Head of caudate nucleus (tissue), 42 donors: ENCODE measurements around the gene KRTAP10-10.
"Not testable (repeated sequence)": the region's sequence is repeated elsewhere in the genome, so short reads cannot be mapped to it uniquely, and the experiment has no call there.

Source experiments
- DNase-seq, 42 donors: peaks; one replicate each; pipeline versions ENCODE4 v3.0.0 to v3.0.0-alpha.2; 2020 to 2021; ENCODE audit warnings: mixed read lengths in 7 of 42
- intact Hi-C: fragments of 100-400 bp; cut with DNase I; formaldehyde crosslinking; loops from one replicate; pipeline ENCODE4 v1.15.0; 2022

Gene KRTAP10-10

GRCh38 chr21:44644878-44645277, 7.7 kb downstream of the KRTAP10-10 start:
- no peak for DNase-seq
- intact Hi-C loops = no loop called here

- not testable (repeated sequence) for DNase-seq
These were observed 9.4 kb downstream of the KRTAP10-10 start, which contains the start of gene KRTAP10-11 for GRCh38 chr21:44646366-44647221. Gene KRTAP10-11, plus strand, starts transcription at chr21:44646414. Its CDS starts 45 bp downstream, at chr21:44646459.

GRCh38 chr21:44647222-44647552, 10.0 kb downstream of the KRTAP10-10 start:
- no peak for DNase-seq
- intact Hi-C loops = no loop called here

More at GRCh38 chr21:44646366-44647221, 9.4 kb downstream of the KRTAP10-10 start, which contains the start of gene KRTAP10-11:
- intact Hi-C loops = not testable (repeated sequence)

- no peak for DNase-seq
- intact Hi-C loops = no loop called here
These were observed 11.6 kb downstream of the KRTAP10-10 start for GRCh38 chr21:44648557-44649311.

- DNase-seq = no peak
- intact Hi-C loops = no loop called here
These were observed 12.5 kb downstream of the KRTAP10-10 start for GRCh38 chr21:44649521-44650100.

- intact Hi-C loops = no loop called here
- DNase-seq = no peak
These were observed 13.3 kb downstream of the KRTAP10-10 start for GRCh38 chr21:44650265-44650972.

GRCh38 chr21:44650973-44651675, 14.0 kb downstream of the KRTAP10-10 start:
- no peak for DNase-seq
- intact Hi-C loops = no loop called here

GRCh38 chr21:44653123-44653522, 16.0 kb downstream of the KRTAP10-10 start:
- DNase-seq = no peak
- intact Hi-C loops = no loop called here

GRCh38 chr21:44653656-44654575, 16.8 kb downstream of the KRTAP10-10 start:
- intact Hi-C loops = no loop called here
- no peak for DNase-seq

- intact Hi-C loops = no loop called here
- DNase-seq = no peak
These were observed 17.5 kb downstream of the KRTAP10-10 start, which contains the start of gene KRTAP12-4 for GRCh38 chr21:44654576-44655175. Gene KRTAP12-4, minus strand, starts transcription at chr21:44654659. Its CDS starts 45 bp downstream, at chr21:44654614.

GRCh38 chr21:44656868-44657267, 19.7 kb downstream of the KRTAP10-10 start:
- DNase-seq = no peak
- intact Hi-C loops = no loop called here

GRCh38 chr21:44657635-44658540, 20.7 kb downstream of the KRTAP10-10 start, which contains the start of gene KRTAP12-3:
Gene KRTAP12-3, plus strand, starts transcription at chr21:44657932. Its CDS starts 48 bp downstream, at chr21:44657980.
- DNase-seq = no peak
- intact Hi-C loops = no loop called here

- DNase-seq = no peak
- intact Hi-C loops = no loop called here
These were observed 21.4 kb downstream of the KRTAP10-10 start for GRCh38 chr21:44658541-44658910.

- no peak for DNase-seq
- intact Hi-C loops = no loop called here
These were observed 21.9 kb downstream of the KRTAP10-10 start for GRCh38 chr21:44658913-44659595.

- DNase-seq = not testable (repeated sequence)
These were observed 24.4 kb downstream of the KRTAP10-10 start for GRCh38 chr21:44661567-44661966.

More at GRCh38 chr21:44661567-44661966, 24.4 kb downstream of the KRTAP10-10 start:
- intact Hi-C loops = not testable (repeated sequence)
